HUES48 (cell line): ENCODE data around the gene GSDMA.

Source experiments
- H3K27ac ChIP-seq: one replicate; pipeline ENCODE4 v1.7.0; 2013; ENCODE audit warnings: low read depth, low read length, inconsistent platforms
- H3K27me3 ChIP-seq: 2 replicates; pipeline ENCODE4 v1.6.1; 2013; ENCODE audit warnings: mild to moderate bottlenecking, low read length; ENCODE audit not compliant: control insufficient read depth, insufficient read depth
- H3K36me3 ChIP-seq: 2 replicates; pipeline ENCODE4 v1.6.1; 2013; ENCODE audit warnings: low read length; ENCODE audit not compliant: control insufficient read depth, insufficient read depth
- H3K4me1 ChIP-seq: 2 replicates; pipeline ENCODE4 v1.6.1; 2013; ENCODE audit warnings: mild to moderate bottlenecking, low read length; ENCODE audit not compliant: control insufficient read depth, insufficient read depth
- H3K4me3 ChIP-seq: 2 replicates; pipeline ENCODE4 v1.5.1; 2013; ENCODE audit warnings: mild to moderate bottlenecking, low read depth, low read length
- H3K9ac ChIP-seq: 2 replicates; pipeline ENCODE4 v1.6.1; 2013; ENCODE audit warnings: mild to moderate bottlenecking, low read depth, low read length, moderate library complexity
- H3K9me3 ChIP-seq: 2 replicates; pipeline ENCODE4 v1.6.1; 2013; ENCODE audit warnings: low read length; ENCODE audit not compliant: control insufficient read depth, insufficient read depth

The GSDMA gene

GRCh38 chr17:39962642-39963220 is at the start of gene GSDMA:
Gene GSDMA (plus strand): TSS chr17:39963004. CDS start chr17:39965688, 2,684 bp downstream.
- H3K27ac ChIP-seq: no peak within 1 kb of the TSS
- no peaks in the 10 kb centered on the region; the same call in 1 of the 2 replicates for H3K4me1 ChIP-seq
- H3K9ac ChIP-seq: no peak within 1 kb of the TSS
- H3K9me3 ChIP-seq: no peaks in the 10 kb centered on the region
- H3K4me3 ChIP-seq: no peak within 1 kb of the TSS
- H3K27me3 ChIP-seq: no peaks in the 10 kb centered on the region
- H3K36me3 ChIP-seq: no peaks in the 10 kb centered on the region

GRCh38 chr17:39913989-39914388 is 48.8 kb upstream of the GSDMA start:
- H3K9ac ChIP-seq: no peak overlapping the region
- peaks cover 4% of the 10 kb centered on the region; the same call in 1 of the 2 replicates for H3K36me3 ChIP-seq
- no peaks in the 10 kb centered on the region for H3K9me3 ChIP-seq
- H3K4me1 ChIP-seq: no peaks in the 10 kb centered on the region
- H3K27ac ChIP-seq: no peak overlapping the region
- no peak overlapping the region for H3K4me3 ChIP-seq
- H3K27me3 ChIP-seq: no peaks in the 10 kb centered on the region

- no peaks in the 10 kb centered on the region for H3K4me1 ChIP-seq
- no peaks in the 10 kb centered on the region for H3K27me3 ChIP-seq
- no peak overlapping the region for H3K4me3 ChIP-seq
- no peak overlapping the region for H3K9ac ChIP-seq
- no peak overlapping the region for H3K27ac ChIP-seq
- H3K9me3 ChIP-seq: no peaks in the 10 kb centered on the region
- H3K36me3 ChIP-seq: peaks cover 13% of the 10 kb centered on the region
Observed at GRCh38 chr17:39915559-39915958, 47.2 kb upstream of the GSDMA start.

GRCh38 chr17:39916918-39917317 is 45.9 kb upstream of the GSDMA start:
- H3K27me3 ChIP-seq: no peaks in the 10 kb centered on the region
- no peaks in the 10 kb centered on the region for H3K4me1 ChIP-seq
- no peaks in the 10 kb centered on the region for H3K9me3 ChIP-seq
- H3K9ac ChIP-seq: no peak overlapping the region
- peaks cover 27% of the 10 kb centered on the region for H3K36me3 ChIP-seq
- no peak overlapping the region for H3K27ac ChIP-seq
- no peak overlapping the region for H3K4me3 ChIP-seq

GRCh38 chr17:39919087-39919683 is 43.6 kb upstream of the GSDMA start:
- Histone ChIP-seq H3K9me3 (no peaks in the 10 kb centered on the region), H3K9ac (no peak overlapping the region), H3K36me3 (peaks cover 48% of the 10 kb centered on the region), H3K4me3 (no peak overlapping the region), H3K4me1 (no peaks in the 10 kb centered on the region), H3K27ac (no peak overlapping the region), H3K27me3 (no peaks in the 10 kb centered on the region)

- peaks cover 48% of the 10 kb centered on the region for H3K36me3 ChIP-seq
- H3K4me3 ChIP-seq: no peak overlapping the region
- 0 out of 2 replicates have a peak, but pooled peaks cover 7% of the 10 kb centered on the region for H3K4me1 ChIP-seq
- H3K9me3 ChIP-seq: no peaks in the 10 kb centered on the region
- no peaks in the 10 kb centered on the region for H3K27me3 ChIP-seq
- H3K9ac ChIP-seq: no peak overlapping the region
- H3K27ac ChIP-seq: no peak overlapping the region
Observed at GRCh38 chr17:39920218-39921210, 42.3 kb upstream of the GSDMA start.

GRCh38 chr17:39921323-39921722 is 41.5 kb upstream of the GSDMA start:
- Histone ChIP-seq H3K36me3 (peaks cover 48% of the 10 kb centered on the region), H3K4me1 (peaks cover 14% of the 10 kb centered on the region), H3K27me3 (no peaks in the 10 kb centered on the region), H3K4me3 (no peak overlapping the region), H3K9ac (no peak overlapping the region), H3K9me3 (no peaks in the 10 kb centered on the region), H3K27ac (no peak overlapping the region)

- Histone ChIP-seq H3K4me1 (peaks cover 17% of the 10 kb centered on the region), H3K36me3 (peaks cover 48% of the 10 kb centered on the region), H3K4me3 (no peak overlapping the region), H3K27ac (no peak overlapping the region), H3K27me3 (no peaks in the 10 kb centered on the region), H3K9ac (no peak overlapping the region), H3K9me3 (no peaks in the 10 kb centered on the region)
Observed at GRCh38 chr17:39922006-39922405, 40.8 kb upstream of the GSDMA start.

- no peak overlapping the region for H3K9ac ChIP-seq
- H3K36me3 ChIP-seq: peaks cover 48% of the 10 kb centered on the region
- no peaks in the 10 kb centered on the region for H3K9me3 ChIP-seq
- no peaks in the 10 kb centered on the region for H3K27me3 ChIP-seq
- no peak overlapping the region for H3K27ac ChIP-seq
- H3K4me1 ChIP-seq: peaks cover 19% of the 10 kb centered on the region
- H3K4me3 ChIP-seq: no peak overlapping the region
Observed at GRCh38 chr17:39923230-39923629, 39.6 kb upstream of the GSDMA start.

GRCh38 chr17:39923836-39924690 is 38.7 kb upstream of the GSDMA start:
- H3K27me3 ChIP-seq: no peaks in the 10 kb centered on the region
- H3K9me3 ChIP-seq: no peaks in the 10 kb centered on the region
- no peak overlapping the region for H3K4me3 ChIP-seq
- H3K4me1 ChIP-seq: peaks cover 23% of the 10 kb centered on the region
- H3K9ac ChIP-seq: no peak overlapping the region
- H3K36me3 ChIP-seq: peaks cover 46% of the 10 kb centered on the region
- peak overlapping the region; percentile 26 for H3K27ac ChIP-seq
